H9 (cell line): ENCODE results near the gene TTLL13. TPM values are rescaled to one million over a fixed set of nuclear protein-coding genes. Genes with fewer than 3 reads are reported as not detected.

Source experiments
- DNase-seq: peaks from one replicate; pipeline ENCODE4 v3.0.0-alpha.2; 2017
- H2AFZ ChIP-seq: one replicate; pipeline ENCODE4 v1.6.1; 2013; ENCODE audit warnings: mild to moderate bottlenecking, low read length, control low read depth, moderate library complexity
- H2AK5ac ChIP-seq: 2 replicates; pipeline ENCODE4 v1.6.1; 2013; ENCODE audit warnings: low read length, control low read depth, mixed read lengths; ENCODE audit not compliant: insufficient read length
- H2BK120ac ChIP-seq: one replicate; pipeline ENCODE4 v1.6.1; 2013; ENCODE audit warnings: low read depth, mild to moderate bottlenecking, low read length, control low read depth, inconsistent platforms; ENCODE audit not compliant: poor library complexity, severe bottlenecking
- H2BK12ac ChIP-seq: 2 replicates; pipeline ENCODE4 v1.6.1; 2013; ENCODE audit warnings: low read length, control low read depth, mixed read lengths, low read depth; ENCODE audit not compliant: insufficient read length
- H2BK15ac ChIP-seq: 2 replicates; pipeline ENCODE4 v1.6.1; 2013; ENCODE audit warnings: low read depth, low read length, control low read depth
- H2BK20ac ChIP-seq: one replicate; pipeline ENCODE4 v1.6.1; 2013; ENCODE audit warnings: low read depth, mild to moderate bottlenecking, low read length, control low read depth, inconsistent platforms; ENCODE audit not compliant: poor library complexity, severe bottlenecking
- H2BK5ac ChIP-seq: 2 replicates; pipeline ENCODE4 v1.6.1; 2013; ENCODE audit warnings: low read length, control low read depth, mixed read lengths; ENCODE audit not compliant: insufficient read length
- H3K14ac ChIP-seq: 2 replicates; pipeline ENCODE4 v1.6.1; 2013; ENCODE audit warnings: low read length, control low read depth; ENCODE audit not compliant: insufficient read depth
- H3K18ac ChIP-seq: 2 replicates; pipeline ENCODE4 v1.6.1; 2013; ENCODE audit warnings: low read depth, mild to moderate bottlenecking, mixed read lengths, low read length, control low read depth; ENCODE audit not compliant: insufficient read length
- H3K23ac ChIP-seq: 2 replicates; pipeline ENCODE4 v1.6.1; 2013; ENCODE audit warnings: low read length, control low read depth, mixed read lengths, low read depth; ENCODE audit not compliant: insufficient read length
- H3K23me2 ChIP-seq: 2 replicates; pipeline ENCODE4 v1.6.1; 2013; ENCODE audit warnings: low read depth, mild to moderate bottlenecking, mixed read lengths, low read length, control low read depth; ENCODE audit not compliant: insufficient read length, poor library complexity, severe bottlenecking
- H3K27ac ChIP-seq: 2 replicates; pipeline ENCODE4 v1.5.1; 2013; ENCODE audit warnings: low read length, control low read depth, mixed read lengths, low read depth; ENCODE audit not compliant: insufficient read length
- H3K27me3 ChIP-seq: 2 replicates; pipeline ENCODE4 v1.6.1; 2013; ENCODE audit warnings: low read length, control low read depth, inconsistent platforms; ENCODE audit not compliant: insufficient read depth
- H3K4ac ChIP-seq: 2 replicates; pipeline ENCODE4 v1.6.1; 2013; ENCODE audit warnings: low read depth, mild to moderate bottlenecking, control low read depth, inconsistent platforms, low read length, moderate library complexity
- H3K4me1 ChIP-seq: 2 replicates; pipeline ENCODE4 v1.6.1; 2013; ENCODE audit warnings: low read length, control low read depth, inconsistent platforms; ENCODE audit not compliant: insufficient read depth
- H3K4me2 ChIP-seq: 2 replicates; pipeline ENCODE4 v1.6.1; 2013; ENCODE audit warnings: low read length, control low read depth, mixed read lengths; ENCODE audit not compliant: insufficient read length, insufficient read depth
- H3K56ac ChIP-seq: 2 replicates; pipeline ENCODE4 v1.6.1; 2013; ENCODE audit warnings: low read depth, mild to moderate bottlenecking, mixed read lengths, low read length, control low read depth; ENCODE audit not compliant: insufficient read length
- H3K79me1 ChIP-seq: 2 replicates; pipeline ENCODE4 v1.6.1; 2013; ENCODE audit warnings: low read depth, mild to moderate bottlenecking, moderate library complexity, low read length, control low read depth, inconsistent platforms; ENCODE audit not compliant: insufficient read depth, poor library complexity, severe bottlenecking
- H3K79me2 ChIP-seq: 2 replicates; pipeline ENCODE4 v1.6.1; 2013; ENCODE audit warnings: low read length, control low read depth, inconsistent platforms; ENCODE audit not compliant: insufficient read depth
- H3K9ac ChIP-seq: 2 replicates; pipeline ENCODE4 v1.6.1; 2013; ENCODE audit warnings: low read length, control low read depth, mixed read lengths; ENCODE audit not compliant: insufficient read length; ENCODE audit errors: extremely low read depth
- H3K9me3 ChIP-seq: one replicate; pipeline ENCODE4 v1.6.1; 2013; ENCODE audit warnings: low read depth, low read length, inconsistent platforms; ENCODE audit not compliant: control insufficient read depth
- H3T11ph ChIP-seq: one replicate; pipeline ENCODE4 v1.6.1; 2013; ENCODE audit warnings: mild to moderate bottlenecking, low read length, control low read depth, inconsistent platforms
- H4K20me1 ChIP-seq: one replicate; pipeline ENCODE4 v1.6.1; 2013; ENCODE audit not compliant: control insufficient read depth, insufficient read length, insufficient read depth
- H4K5ac ChIP-seq: 2 replicates; pipeline ENCODE4 v1.6.1; 2013; ENCODE audit warnings: low read depth, mild to moderate bottlenecking, mixed read lengths, low read length, control low read depth; ENCODE audit not compliant: insufficient read length
- H4K8ac ChIP-seq: replicated peaks from 2 replicates; pipeline ENCODE4 v1.6.1; 2013; ENCODE audit warnings: low read length, control low read depth, mixed read lengths, low read depth; ENCODE audit not compliant: insufficient read length
- H4K91ac ChIP-seq: 2 replicates; pipeline ENCODE4 v1.6.1; 2013; ENCODE audit warnings: low read depth, mild to moderate bottlenecking, moderate library complexity, mixed read lengths, low read length, control low read depth; ENCODE audit not compliant: insufficient read length
- H3K27ac Mint-ChIP-seq, 3 experiments: 2 replicates in 2 of 3; 3 replicates in 1 of 3; pipeline ENCODE4 v1.8.0; 2020 to 2021; ENCODE audit warnings: mixed read lengths in 3 of 3, mild to moderate bottlenecking in 1 of 3, moderate library complexity in 1 of 3
- H3K27me3 Mint-ChIP-seq: 2 replicates; pipeline ENCODE4 v1.8.0; 2021; ENCODE audit warnings: low read depth, mild to moderate bottlenecking, moderate library complexity, mixed read lengths
- H3K36me3 Mint-ChIP-seq, 3 experiments: 2 replicates in 2 of 3; 3 replicates in 1 of 3; pipeline ENCODE4 v1.8.0; 2020 to 2021; ENCODE audit warnings: low read depth in 3 of 3, mixed read lengths in 3 of 3; ENCODE audit not compliant: insufficient read depth in 1 of 3
- H3K4me1 Mint-ChIP-seq, 2 experiments: 2 replicates each; pipeline ENCODE4 v1.8.0; 2020; ENCODE audit warnings: mixed read lengths in 2 of 2
- H3K4me3 Mint-ChIP-seq, 2 experiments: 2 replicates in 1 of 2; 3 replicates in 1 of 2; pipeline ENCODE4 v1.8.0; 2020 to 2021; ENCODE audit warnings: mild to moderate bottlenecking in 2 of 2, mixed read lengths in 2 of 2, moderate library complexity in 1 of 2
- H3K9me3 Mint-ChIP-seq, 2 experiments: 2 replicates in 1 of 2; 3 replicates in 1 of 2; pipeline ENCODE4 v1.8.0; 2020; ENCODE audit warnings: mild to moderate bottlenecking in 2 of 2, mixed read lengths in 2 of 2, moderate library complexity in 1 of 2
- WGBS: extraction: QIAGEN DNeasy Blood & Tissue Kit; methylation state at CpG from one replicate; pipeline ENCODE4 v1.1.7; 2013; ENCODE audit warnings: missing lambda C conversion rate, low lambda C conversion rate, mixed read lengths; ENCODE audit not compliant: insufficient read length; ENCODE audit errors: extremely low coverage; 5-methylcytosine and 5-hydroxymethylcytosine counted together
- total RNA-seq: library from RNA; stranded (reverse); gene quantifications from 2 replicates; pipeline ENCODE4 v1.2.1, GENCODE V29; 2021
- TF ChIP-seq, protein P1 (sequence below): fragments of 200-600 bp; sonication (generic); conservative IDR thresholded peaks from 3 replicates; pipeline ENCODE4 v1.8.0; 2021; ENCODE audit warnings: antibody characterized with exemption, mild to moderate bottlenecking

The TTLL13 gene
- total RNA-seq, 1 experiment from 2014 or later = not detected

DNA sequence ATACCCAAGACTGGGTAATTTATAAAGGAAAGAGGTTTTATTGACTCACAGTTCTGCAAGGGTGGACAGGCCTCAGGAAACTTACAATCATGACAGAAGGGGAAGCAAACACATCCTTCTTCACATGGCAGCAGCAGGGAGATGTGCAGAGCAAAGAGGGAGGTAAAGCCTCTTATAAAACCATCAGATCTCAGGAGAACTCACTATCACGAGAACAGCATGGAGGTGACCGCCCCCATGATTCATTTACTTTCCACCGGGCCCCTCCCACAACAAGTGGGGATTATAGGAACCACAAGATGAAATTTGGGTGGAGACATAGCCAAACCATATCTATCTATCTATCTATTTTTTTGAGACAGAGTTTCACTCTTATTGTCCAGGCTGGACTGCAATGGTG is 10.0 kb upstream of the TTLL13 start:
- no peak overlapping the region for H2BK20ac ChIP-seq
- no peak overlapping the region for H2AFZ ChIP-seq
- H4K5ac ChIP-seq = no peak overlapping the region
- H3K18ac ChIP-seq = no peak overlapping the region
- H3K23me2 ChIP-seq = peaks cover 3% of the 10 kb centered on the region
- no CpG with 5 or more reads among the region's 3 CpGs for WGBS
- H2BK12ac ChIP-seq = no peak overlapping the region
- H4K91ac ChIP-seq = no peak overlapping the region
- no peak overlapping the region for H4K8ac ChIP-seq
- H3T11ph ChIP-seq = no peak overlapping the region
- no peaks in the 10 kb centered on the region for H3K79me2 ChIP-seq
- no peaks in the 10 kb centered on the region; the same call in 1 of the 2 replicates for H3K4me1 ChIP-seq
- no peak for DNase-seq
- no peak overlapping the region for H2BK5ac ChIP-seq
- H3K14ac ChIP-seq = no peak overlapping the region
- Mint-ChIP-seq H3K9me3 (no peaks in the 10 kb centered on the region), H3K27ac (no peak overlapping the region), H3K4me3 (no peak overlapping the region), H3K4me1 (peaks cover 7% of the 10 kb centered on the region in 2 experiments), H3K36me3 (peaks cover 4 to 12% (median 12%) of the 10 kb centered on the region in 3 experiments; a peak in 6 of 7 replicates), H3K27me3 (no peaks in the 10 kb centered on the region)
- TF ChIP-seq, protein P1, sequence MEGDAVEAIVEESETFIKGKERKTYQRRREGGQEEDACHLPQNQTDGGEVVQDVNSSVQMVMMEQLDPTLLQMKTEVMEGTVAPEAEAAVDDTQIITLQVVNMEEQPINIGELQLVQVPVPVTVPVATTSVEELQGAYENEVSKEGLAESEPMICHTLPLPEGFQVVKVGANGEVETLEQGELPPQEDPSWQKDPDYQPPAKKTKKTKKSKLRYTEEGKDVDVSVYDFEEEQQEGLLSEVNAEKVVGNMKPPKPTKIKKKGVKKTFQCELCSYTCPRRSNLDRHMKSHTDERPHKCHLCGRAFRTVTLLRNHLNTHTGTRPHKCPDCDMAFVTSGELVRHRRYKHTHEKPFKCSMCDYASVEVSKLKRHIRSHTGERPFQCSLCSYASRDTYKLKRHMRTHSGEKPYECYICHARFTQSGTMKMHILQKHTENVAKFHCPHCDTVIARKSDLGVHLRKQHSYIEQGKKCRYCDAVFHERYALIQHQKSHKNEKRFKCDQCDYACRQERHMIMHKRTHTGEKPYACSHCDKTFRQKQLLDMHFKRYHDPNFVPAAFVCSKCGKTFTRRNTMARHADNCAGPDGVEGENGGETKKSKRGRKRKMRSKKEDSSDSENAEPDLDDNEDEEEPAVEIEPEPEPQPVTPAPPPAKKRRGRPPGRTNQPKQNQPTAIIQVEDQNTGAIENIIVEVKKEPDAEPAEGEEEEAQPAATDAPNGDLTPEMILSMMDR = no peak
- H3K23ac ChIP-seq = no peak overlapping the region
- H2AK5ac ChIP-seq = no peak overlapping the region
- no peak overlapping the region for H2BK120ac ChIP-seq
- H4K20me1 ChIP-seq = no peaks in the 10 kb centered on the region
- H3K27me3 ChIP-seq = no peaks in the 10 kb centered on the region
- no peak overlapping the region for H3K56ac ChIP-seq
- H3K4ac ChIP-seq = no peak overlapping the region
- H3K27ac ChIP-seq = no peak overlapping the region
- no peaks in the 10 kb centered on the region for H3K9me3 ChIP-seq
- H2BK15ac ChIP-seq = no peak overlapping the region
- H3K9ac ChIP-seq = no peak overlapping the region
- H3K79me1 ChIP-seq = no peaks in the 10 kb centered on the region
- H3K4me2 ChIP-seq = no peak overlapping the region
